Stimulated activated effector memory CD8-positive, alpha-beta T cell treated with anti-CD3 and anti-CD28 coated beads, Interleukin-12 subunit alpha, Interleukin-12 subunit beta, amount 100 ng/mL, for 72 hours (primary cell): ENCODE measurements around the gene SRRD.

ENCODE experiments used
- ATAC-seq: fragments of 150-1000 bp; cut with Tn5 transposase; 2 replicates; pipeline ENCODE4 v1.10.0; 2021
- DNase-seq, 2 donors: peaks; one replicate each; pipeline ENCODE4 v3.0.0; 2021 to 2022; ENCODE audit warnings: low spot score in 2 of 2
- H3K27ac Mint-ChIP-seq: one replicate; pipeline ENCODE4 v1.8.0; 2022; ENCODE audit warnings: mild to moderate bottlenecking, mixed read lengths
- H3K36me3 Mint-ChIP-seq: one replicate; pipeline ENCODE4 v1.8.0; 2022; ENCODE audit warnings: mild to moderate bottlenecking, mixed read lengths
- H3K4me1 Mint-ChIP-seq: one replicate; pipeline ENCODE4 v1.8.0; 2022; ENCODE audit warnings: mixed read lengths
- H3K4me3 Mint-ChIP-seq: one replicate; pipeline ENCODE4 v1.8.0; 2022; ENCODE audit warnings: mild to moderate bottlenecking, mixed read lengths
- H3K9me3 Mint-ChIP-seq: one replicate; pipeline ENCODE4 v1.8.0; 2022; ENCODE audit warnings: mixed read lengths

SRRD gene

GRCh38 chr22:26448334-26448733 lies 35.3 kb upstream of the SRRD start:
- no peaks in the 10 kb centered on the region for H3K9me3 Mint-ChIP-seq
- peaks cover 57% of the 10 kb centered on the region for H3K36me3 Mint-ChIP-seq
- H3K4me3 Mint-ChIP-seq = no peak overlapping the region
- H3K4me1 Mint-ChIP-seq = no peaks in the 10 kb centered on the region
- H3K27ac Mint-ChIP-seq = peak overlapping the region; percentile 40
- ATAC-seq (no peak), DNase-seq (no peak)

DNA sequence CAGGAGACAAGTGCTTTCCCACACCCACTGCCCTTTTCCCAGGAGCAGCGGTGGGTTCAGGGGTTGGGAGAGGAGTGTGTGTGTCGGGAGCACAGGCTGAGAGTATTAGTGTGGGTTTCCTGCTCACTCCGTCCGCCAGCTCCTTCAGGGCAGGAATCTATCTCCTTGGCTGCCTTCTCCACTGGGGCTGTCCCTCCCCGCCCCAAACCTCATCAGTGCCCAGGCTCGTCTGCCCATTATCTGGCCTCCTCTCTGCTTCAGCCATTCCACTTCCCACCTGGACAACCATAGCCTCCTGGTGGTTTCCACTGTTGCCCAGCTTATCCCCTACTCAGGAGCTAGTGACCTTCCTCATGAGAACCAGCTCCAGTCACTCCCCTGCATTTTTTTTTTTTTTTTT lies 34.7 kb upstream of the SRRD start:
- Mint-ChIP-seq H3K4me1 (no peaks in the 10 kb centered on the region), H3K27ac (peak overlapping the region; percentile 40), H3K4me3 (no peak overlapping the region), H3K36me3 (peaks cover 57% of the 10 kb centered on the region), H3K9me3 (no peaks in the 10 kb centered on the region)
- DNase-seq (no peak), ATAC-seq (no peak)

GRCh38 chr22:26450453-26451185 lies 33.1 kb upstream of the SRRD start:
- Mint-ChIP-seq H3K27ac (peak overlapping the region; percentile 17), H3K9me3 (no peaks in the 10 kb centered on the region), H3K4me3 (no peak overlapping the region), H3K4me1 (no peaks in the 10 kb centered on the region), H3K36me3 (peaks cover 45% of the 10 kb centered on the region)
- ATAC-seq (no peak), DNase-seq (no peak)

- no peaks in the 10 kb centered on the region for H3K4me1 Mint-ChIP-seq
- ATAC-seq (no peak), DNase-seq (no peak)
- H3K4me3 Mint-ChIP-seq = no peak overlapping the region
- H3K9me3 Mint-ChIP-seq = no peaks in the 10 kb centered on the region
- H3K36me3 Mint-ChIP-seq = peaks cover 57% of the 10 kb centered on the region
- H3K27ac Mint-ChIP-seq = no peak overlapping the region
Observed at GRCh38 chr22:26452236-26453016, 31.3 kb upstream of the SRRD start.

GRCh38 chr22:26453216-26453615 lies 30.5 kb upstream of the SRRD start:
- peak overlapping the region; percentile 32 for H3K27ac Mint-ChIP-seq
- H3K4me1 Mint-ChIP-seq = no peaks in the 10 kb centered on the region
- H3K4me3 Mint-ChIP-seq = no peak overlapping the region
- DNase-seq (no peak), ATAC-seq (no peak)
- no peaks in the 10 kb centered on the region for H3K9me3 Mint-ChIP-seq
- peaks cover 59% of the 10 kb centered on the region for H3K36me3 Mint-ChIP-seq

GRCh38 chr22:26453812-26454500 lies 29.7 kb upstream of the SRRD start:
- ATAC-seq = no peak
- Mint-ChIP-seq H3K9me3 (no peaks in the 10 kb centered on the region), H3K4me1 (no peaks in the 10 kb centered on the region), H3K4me3 (no peak overlapping the region), H3K36me3 (peaks cover 66% of the 10 kb centered on the region), H3K27ac (peak overlapping the region; percentile 32)
- no peak for DNase-seq

- H3K9me3 Mint-ChIP-seq = no peaks in the 10 kb centered on the region
- no peak overlapping the region for H3K27ac Mint-ChIP-seq
- H3K4me3 Mint-ChIP-seq = no peak overlapping the region
- no peak for DNase-seq
- peaks cover 59% of the 10 kb centered on the region for H3K36me3 Mint-ChIP-seq
- no peaks in the 10 kb centered on the region for H3K4me1 Mint-ChIP-seq
- no peak for ATAC-seq
Observed at GRCh38 chr22:26457661-26458272, 25.9 kb upstream of the SRRD start.

- peaks cover 68% of the 10 kb centered on the region for H3K36me3 Mint-ChIP-seq
- H3K4me1 Mint-ChIP-seq = no peaks in the 10 kb centered on the region
- no peak overlapping the region for H3K4me3 Mint-ChIP-seq
- no peaks in the 10 kb centered on the region for H3K9me3 Mint-ChIP-seq
- no peak overlapping the region for H3K27ac Mint-ChIP-seq
- no peak for DNase-seq
- no peak for ATAC-seq
Observed at GRCh38 chr22:26460202-26460601, 23.5 kb upstream of the SRRD start.

- Mint-ChIP-seq H3K9me3 (no peaks in the 10 kb centered on the region), H3K4me3 (no peak overlapping the region), H3K36me3 (peaks cover 75% of the 10 kb centered on the region), H3K27ac (no peak overlapping the region), H3K4me1 (no peaks in the 10 kb centered on the region)
- peak; percentile 15 to 64 for DNase-seq
- ATAC-seq = no peak
Observed at GRCh38 chr22:26461188-26461810, 22.4 kb upstream of the SRRD start.

DNA sequence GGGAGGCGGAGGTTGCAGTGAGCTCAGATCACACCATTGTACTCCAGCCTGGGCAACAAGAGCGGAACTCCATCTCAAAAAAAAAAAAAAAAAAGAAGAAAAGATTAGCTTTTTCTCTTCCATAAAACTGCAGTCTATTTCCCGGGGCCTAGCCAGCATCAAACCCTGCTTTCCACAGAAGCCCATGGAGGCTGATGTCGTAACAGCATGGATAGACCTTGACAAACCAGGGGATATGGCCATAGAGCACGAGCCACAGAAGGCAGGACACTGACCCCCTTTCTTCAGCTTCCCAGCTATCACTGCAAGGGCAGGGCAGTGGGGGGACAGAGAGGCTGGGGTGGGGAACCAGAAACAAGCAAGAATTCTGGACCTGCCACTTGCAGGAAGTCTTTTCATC lies 21.6 kb upstream of the SRRD start:
- Mint-ChIP-seq H3K36me3 (peaks cover 75% of the 10 kb centered on the region), H3K27ac (no peak overlapping the region), H3K9me3 (no peaks in the 10 kb centered on the region), H3K4me3 (no peak overlapping the region), H3K4me1 (no peaks in the 10 kb centered on the region)
- no peak for DNase-seq
- no peak for ATAC-seq

DNA sequence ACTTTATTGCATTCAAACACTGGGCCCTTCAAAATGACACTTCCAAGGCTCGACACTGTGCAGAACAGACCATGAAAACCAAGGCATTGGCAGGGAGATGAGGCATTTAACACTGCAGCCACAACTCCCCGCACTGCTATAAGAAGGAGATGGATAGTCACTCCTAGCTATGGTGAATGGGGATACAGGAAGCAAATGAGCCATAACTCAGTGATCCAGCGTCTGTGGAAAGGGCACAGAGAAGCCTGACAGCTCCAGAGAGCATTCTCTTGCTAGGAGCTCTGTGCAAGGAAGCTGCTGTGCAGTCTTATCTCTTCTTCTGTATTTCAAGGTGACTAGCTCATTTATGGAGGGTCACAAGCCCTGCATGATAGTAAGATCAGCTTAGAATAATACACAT lies 21.0 kb upstream of the SRRD start:
- DNase-seq (no peak), ATAC-seq (no peak)
- Mint-ChIP-seq H3K4me1 (no peaks in the 10 kb centered on the region), H3K9me3 (no peaks in the 10 kb centered on the region), H3K4me3 (no peak overlapping the region), H3K27ac (no peak overlapping the region), H3K36me3 (peaks cover 75% of the 10 kb centered on the region)

- peaks cover 75% of the 10 kb centered on the region for H3K36me3 Mint-ChIP-seq
- H3K27ac Mint-ChIP-seq = no peak overlapping the region
- H3K9me3 Mint-ChIP-seq = no peaks in the 10 kb centered on the region
- no peaks in the 10 kb centered on the region for H3K4me1 Mint-ChIP-seq
- DNase-seq (no peak), ATAC-seq (no peak)
- no peak overlapping the region for H3K4me3 Mint-ChIP-seq
Observed at GRCh38 chr22:26463101-26463661, 20.5 kb upstream of the SRRD start.

- DNase-seq (no peak), ATAC-seq (no peak)
- no peak overlapping the region for H3K4me3 Mint-ChIP-seq
- no peak overlapping the region for H3K27ac Mint-ChIP-seq
- H3K36me3 Mint-ChIP-seq = peaks cover 75% of the 10 kb centered on the region
- no peaks in the 10 kb centered on the region for H3K4me1 Mint-ChIP-seq
- no peaks in the 10 kb centered on the region for H3K9me3 Mint-ChIP-seq
Observed at GRCh38 chr22:26463688-26464087, 20.0 kb upstream of the SRRD start.

- H3K36me3 Mint-ChIP-seq = peaks cover 75% of the 10 kb centered on the region
- DNase-seq = no peak
- no peaks in the 10 kb centered on the region for H3K4me1 Mint-ChIP-seq
- no peaks in the 10 kb centered on the region for H3K9me3 Mint-ChIP-seq
- no peak for ATAC-seq
- H3K4me3 Mint-ChIP-seq = no peak overlapping the region
- peak overlapping the region; percentile 40 for H3K27ac Mint-ChIP-seq
Observed at GRCh38 chr22:26464312-26464711, 19.4 kb upstream of the SRRD start.

DNA sequence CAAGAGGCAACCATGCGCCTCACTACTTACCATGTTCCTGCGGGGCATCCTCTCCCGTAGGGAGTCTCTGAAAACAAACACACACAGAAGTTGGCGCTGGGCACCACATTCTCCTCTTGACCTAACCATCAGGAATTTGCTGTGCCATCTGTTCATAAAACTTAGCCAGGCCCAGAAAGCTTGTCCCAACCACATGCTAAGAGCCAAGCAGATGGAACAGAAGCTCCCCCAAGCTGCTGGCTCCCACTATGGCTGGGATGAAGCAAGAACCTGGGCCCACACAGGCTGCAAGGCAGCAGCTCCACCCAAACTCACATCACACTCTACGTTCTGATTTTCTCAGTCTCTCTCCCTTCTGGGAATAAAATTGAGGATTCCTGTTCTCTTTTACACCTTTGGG lies 17.5 kb upstream of the SRRD start:
- no peak overlapping the region for H3K4me3 Mint-ChIP-seq
- DNase-seq (no peak), ATAC-seq (no peak)
- H3K36me3 Mint-ChIP-seq = peaks cover 87% of the 10 kb centered on the region
- peak overlapping the region; percentile 35 for H3K27ac Mint-ChIP-seq
- H3K4me1 Mint-ChIP-seq = no peaks in the 10 kb centered on the region
- H3K9me3 Mint-ChIP-seq = no peaks in the 10 kb centered on the region
